Measurements from ENCODE around the gene ANKZF1.

Gene ANKZF1

DNA sequence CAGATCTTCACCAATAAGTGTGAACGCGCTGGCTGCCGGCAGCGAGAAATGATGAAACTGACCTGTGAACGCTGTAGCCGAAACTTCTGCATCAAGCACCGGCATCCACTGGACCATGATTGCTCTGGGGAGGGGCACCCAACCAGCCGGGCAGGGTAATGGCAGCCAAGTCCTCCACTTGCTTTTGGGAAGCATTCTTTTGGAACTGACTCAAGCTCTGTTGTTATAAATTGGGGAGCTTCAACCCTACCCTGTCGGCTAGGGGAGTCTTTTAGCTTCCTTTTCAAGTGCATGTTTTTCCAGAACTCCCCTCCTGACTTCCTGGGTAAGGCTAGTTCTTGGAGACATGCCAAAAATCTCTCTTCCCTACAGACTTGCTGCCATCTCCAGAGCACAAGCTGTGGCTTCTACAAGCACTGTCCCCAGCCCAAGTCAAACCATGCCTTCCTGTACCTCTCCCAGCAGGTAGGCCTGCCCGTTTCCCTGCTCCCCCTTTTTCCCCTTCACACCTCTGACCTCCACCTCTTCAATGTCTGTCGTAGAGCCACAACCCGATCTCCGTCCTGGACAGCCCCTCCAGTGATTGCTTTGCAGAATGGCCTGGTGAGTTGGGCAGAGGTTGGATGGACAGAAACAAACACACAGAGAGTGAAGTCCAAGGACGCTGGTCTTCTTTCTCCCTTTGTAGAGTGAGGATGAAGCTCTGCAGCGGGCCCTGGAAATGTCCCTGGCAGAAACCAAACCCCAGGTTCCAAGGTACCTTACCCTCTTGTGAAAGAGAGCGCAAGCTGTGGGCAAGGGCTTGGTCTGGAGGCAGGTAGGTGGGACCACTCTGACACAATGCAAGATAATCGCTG, 21.5 kb upstream of the ANKZF1 start:
- H2AFZ ChIP-seq: peak overlapping the region; percentile 9
- H3K9me3 ChIP-seq (ENCODE audit: control insufficient read depth, low read length): no peaks in the 10 kb centered on the region
- no peaks in the 10 kb centered on the region for H3K36me3 ChIP-seq (ENCODE audit: control insufficient read depth, insufficient read depth, low read length)
- no peaks in the 10 kb centered on the region for H3K79me2 ChIP-seq
- H3K27ac ChIP-seq: peak overlapping the region; percentile 92
- peak overlapping the region; percentile 79 for H3K4me2 ChIP-seq (ENCODE audit: low read length)
- H3K4me1 ChIP-seq: peaks cover 15% of the 10 kb centered on the region
- TF ChIP-seq, protein P1, sequence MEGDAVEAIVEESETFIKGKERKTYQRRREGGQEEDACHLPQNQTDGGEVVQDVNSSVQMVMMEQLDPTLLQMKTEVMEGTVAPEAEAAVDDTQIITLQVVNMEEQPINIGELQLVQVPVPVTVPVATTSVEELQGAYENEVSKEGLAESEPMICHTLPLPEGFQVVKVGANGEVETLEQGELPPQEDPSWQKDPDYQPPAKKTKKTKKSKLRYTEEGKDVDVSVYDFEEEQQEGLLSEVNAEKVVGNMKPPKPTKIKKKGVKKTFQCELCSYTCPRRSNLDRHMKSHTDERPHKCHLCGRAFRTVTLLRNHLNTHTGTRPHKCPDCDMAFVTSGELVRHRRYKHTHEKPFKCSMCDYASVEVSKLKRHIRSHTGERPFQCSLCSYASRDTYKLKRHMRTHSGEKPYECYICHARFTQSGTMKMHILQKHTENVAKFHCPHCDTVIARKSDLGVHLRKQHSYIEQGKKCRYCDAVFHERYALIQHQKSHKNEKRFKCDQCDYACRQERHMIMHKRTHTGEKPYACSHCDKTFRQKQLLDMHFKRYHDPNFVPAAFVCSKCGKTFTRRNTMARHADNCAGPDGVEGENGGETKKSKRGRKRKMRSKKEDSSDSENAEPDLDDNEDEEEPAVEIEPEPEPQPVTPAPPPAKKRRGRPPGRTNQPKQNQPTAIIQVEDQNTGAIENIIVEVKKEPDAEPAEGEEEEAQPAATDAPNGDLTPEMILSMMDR (IDR thresholded peaks at IDR 0.05): no peak
- no peaks in the 10 kb centered on the region for H3K27me3 ChIP-seq (ENCODE audit: control insufficient read depth, insufficient read depth, low read length)
- H3K4me3 ChIP-seq (ENCODE audit: low read depth, low read length): peak overlapping the region; percentile 80
- H3K9ac ChIP-seq: no peak overlapping the region

DNA sequence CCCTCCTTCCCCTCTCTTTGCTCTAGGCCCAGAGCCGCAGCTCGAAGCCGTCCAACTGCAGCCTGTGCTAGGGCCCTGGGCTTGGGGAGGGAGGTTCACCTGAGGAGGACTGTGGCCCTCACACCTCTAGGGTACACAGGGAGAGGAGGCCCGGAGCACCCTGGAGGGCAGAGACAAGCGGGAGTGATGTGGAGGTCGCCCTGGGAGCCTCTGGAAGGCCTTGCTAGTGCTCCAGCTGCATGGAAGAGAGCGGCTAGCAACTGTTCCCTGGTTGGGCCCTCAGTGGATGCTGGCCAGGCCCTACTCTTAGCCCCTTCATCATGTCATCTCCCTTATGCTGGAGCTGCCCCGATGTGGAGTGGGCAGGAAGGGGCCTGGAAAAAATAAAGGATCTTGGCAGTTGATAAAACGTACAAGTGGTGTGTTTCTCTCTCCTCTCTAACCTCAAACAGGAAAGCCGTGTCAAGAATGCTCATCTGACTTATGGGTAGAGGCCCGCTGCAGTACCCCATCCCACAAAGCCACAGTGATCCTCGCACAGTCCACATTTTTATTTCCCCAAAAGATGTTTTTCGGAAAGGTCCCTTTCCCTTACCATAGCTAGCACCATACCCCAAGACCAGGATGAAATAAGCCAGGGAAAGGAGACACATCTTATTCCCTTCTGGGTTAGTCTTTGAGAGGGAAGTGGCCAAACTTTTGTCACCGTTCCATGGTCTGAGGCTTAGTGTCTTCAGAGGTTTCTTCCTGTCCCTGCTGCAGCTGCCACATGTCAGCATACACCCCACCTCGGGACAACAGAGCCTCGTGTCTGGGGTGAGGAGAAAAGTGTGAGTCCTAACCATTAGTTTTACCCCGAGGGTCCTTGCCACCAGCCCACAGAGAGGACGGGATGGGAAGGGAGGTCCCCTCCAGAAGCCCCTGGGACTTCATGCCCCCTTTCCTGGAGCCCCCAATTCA, 20.1 kb upstream of the ANKZF1 start:
- no peaks in the 10 kb centered on the region for H3K27me3 ChIP-seq (ENCODE audit: control insufficient read depth, insufficient read depth, low read length)
- no peaks in the 10 kb centered on the region for H3K9me3 ChIP-seq (ENCODE audit: control insufficient read depth, low read length)
- no peak overlapping the region for H2AFZ ChIP-seq
- H3K4me3 ChIP-seq (ENCODE audit: low read depth, low read length): no peak overlapping the region
- no peak overlapping the region for H3K27ac ChIP-seq
- H3K4me2 ChIP-seq (ENCODE audit: low read length): no peak overlapping the region
- no peaks in the 10 kb centered on the region for H3K36me3 ChIP-seq (ENCODE audit: control insufficient read depth, insufficient read depth, low read length)
- H3K79me2 ChIP-seq: no peaks in the 10 kb centered on the region
- TF ChIP-seq, protein P1 (IDR thresholded peaks at IDR 0.05): no peak
- peaks cover 15% of the 10 kb centered on the region for H3K4me1 ChIP-seq
- H3K9ac ChIP-seq: no peak overlapping the region

DNA sequence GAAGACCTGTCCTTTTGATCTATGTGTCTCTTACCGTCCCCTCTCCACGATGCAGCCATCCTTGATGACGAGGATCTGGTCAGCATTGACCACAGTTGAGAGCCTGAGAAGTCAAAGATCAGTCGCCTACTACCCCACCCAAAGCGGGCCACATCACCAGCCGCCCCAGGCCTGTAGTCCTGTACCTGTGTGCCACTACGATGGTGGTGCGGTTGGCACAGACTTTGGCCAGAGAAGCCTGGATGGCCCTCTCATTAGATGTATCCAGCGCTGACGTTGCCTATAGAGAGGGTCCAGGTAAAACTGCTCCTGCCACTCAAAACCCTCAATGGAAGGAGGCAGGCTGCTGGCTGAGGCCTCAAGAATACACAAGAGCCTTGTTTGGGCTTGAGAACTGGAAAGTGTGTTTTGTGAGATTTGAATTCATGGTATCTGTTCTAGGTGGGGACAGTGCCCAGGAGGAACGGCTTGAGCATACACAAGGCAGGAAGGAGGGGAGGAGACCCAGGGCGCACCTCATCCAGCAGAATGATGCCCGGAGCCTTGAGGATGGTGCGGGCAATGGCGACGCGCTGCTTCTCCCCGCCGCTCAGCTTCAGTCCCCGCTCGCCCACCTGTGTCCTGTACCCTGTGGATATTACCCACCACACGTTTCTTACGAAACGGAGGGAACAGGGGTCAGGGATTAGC, 19.3 kb upstream of the ANKZF1 start:
- no peak overlapping the region for H3K4me2 ChIP-seq (ENCODE audit: low read length)
- TF ChIP-seq, protein P1 (IDR thresholded peaks at IDR 0.05): no peak
- H3K4me1 ChIP-seq: peaks cover 15% of the 10 kb centered on the region
- H3K27me3 ChIP-seq (ENCODE audit: control insufficient read depth, insufficient read depth, low read length): no peaks in the 10 kb centered on the region
- H3K36me3 ChIP-seq (ENCODE audit: control insufficient read depth, insufficient read depth, low read length): no peaks in the 10 kb centered on the region
- no peak overlapping the region for H2AFZ ChIP-seq
- no peaks in the 10 kb centered on the region for H3K9me3 ChIP-seq (ENCODE audit: control insufficient read depth, low read length)
- H3K79me2 ChIP-seq: no peaks in the 10 kb centered on the region
- H3K4me3 ChIP-seq (ENCODE audit: low read depth, low read length): no peak overlapping the region
- no peak overlapping the region for H3K27ac ChIP-seq
- H3K9ac ChIP-seq: no peak overlapping the region

DNA sequence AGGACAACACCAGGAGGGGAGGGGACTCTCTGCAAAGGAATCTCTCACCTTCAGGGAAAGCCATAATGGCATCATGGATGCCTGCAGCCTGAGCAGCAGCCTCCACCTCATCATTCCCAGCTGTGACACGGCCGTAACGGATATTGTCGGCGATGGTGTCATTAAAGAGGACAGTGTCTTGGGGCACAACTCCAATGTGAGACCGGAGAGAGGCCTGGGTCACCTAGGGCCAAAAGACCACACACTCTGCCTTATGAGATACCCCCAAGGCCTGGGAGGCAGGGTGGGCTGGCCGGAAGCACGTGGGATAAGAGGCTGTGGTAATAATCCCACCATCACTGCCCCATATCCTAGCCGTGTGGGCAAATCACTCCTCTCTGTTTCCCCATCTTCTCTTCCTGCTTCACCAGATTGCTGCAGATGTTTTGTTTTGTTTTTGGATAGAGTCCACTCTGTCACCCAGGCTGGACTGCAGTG, 18.7 kb upstream of the ANKZF1 start:
- Histone ChIP-seq H3K4me3 (ENCODE audit: low read depth, low read length) (no peak overlapping the region), H3K79me2 (no peaks in the 10 kb centered on the region), H2AFZ (no peak overlapping the region), H3K4me2 (ENCODE audit: low read length) (no peak overlapping the region), H3K9me3 (ENCODE audit: control insufficient read depth, low read length) (no peaks in the 10 kb centered on the region), H3K36me3 (ENCODE audit: control insufficient read depth, insufficient read depth, low read length) (no peaks in the 10 kb centered on the region), H3K9ac (no peak overlapping the region), H3K27me3 (ENCODE audit: control insufficient read depth, insufficient read depth, low read length) (no peaks in the 10 kb centered on the region), H3K4me1 (peaks cover 15% of the 10 kb centered on the region), H3K27ac (no peak overlapping the region)
- TF ChIP-seq, protein P1 (IDR thresholded peaks at IDR 0.05): no peak

Measured in parathyroid adenoma (tissue), 2 donors.